Mesendoderm (in vitro differentiated cells): Measurements from ENCODE around the gene HOATZ.

ENCODE experiments used
- DNase-seq: peaks from one replicate; pipeline ENCODE4 v3.0.0; 2013
- H2AK5ac ChIP-seq: 2 replicates; pipeline ENCODE4 v1.6.1; 2013; ENCODE audit warnings: low read length, inconsistent platforms
- H2BK120ac ChIP-seq: 2 replicates; pipeline ENCODE4 v1.6.1; 2013; ENCODE audit warnings: low read depth, mild to moderate bottlenecking, low read length, moderate library complexity, mixed read lengths
- H2BK15ac ChIP-seq: replicated peaks from 2 replicates; pipeline ENCODE4 v1.6.1; 2013; ENCODE audit warnings: low read depth, mild to moderate bottlenecking, moderate library complexity
- H2BK5ac ChIP-seq: 2 replicates; pipeline ENCODE4 v1.6.1; 2013; ENCODE audit warnings: low read length, inconsistent platforms
- H3K18ac ChIP-seq: 2 replicates; pipeline ENCODE4 v1.6.1; 2013; ENCODE audit warnings: mild to moderate bottlenecking, low read length, mixed read lengths
- H3K23ac ChIP-seq: one replicate; pipeline ENCODE4 v1.6.1; 2013; ENCODE audit warnings: low read length
- H3K27ac ChIP-seq: 2 replicates; pipeline ENCODE4 v1.5.1; 2013; ENCODE audit warnings: low read depth, mild to moderate bottlenecking, inconsistent platforms, low read length, moderate library complexity
- H3K27me3 ChIP-seq: 2 replicates; pipeline ENCODE4 v1.6.1; 2013; ENCODE audit warnings: low read length, control low read depth, mild to moderate bottlenecking, inconsistent platforms; ENCODE audit not compliant: insufficient read depth, poor library complexity
- H3K36me3 ChIP-seq: 2 replicates; pipeline ENCODE4 v1.6.1; 2013; ENCODE audit warnings: low read length, inconsistent platforms; ENCODE audit not compliant: control insufficient read depth, insufficient read depth
- H3K4ac ChIP-seq: one replicate; pipeline ENCODE4 v1.6.1; 2013; ENCODE audit warnings: low read depth, mild to moderate bottlenecking, low read length, moderate library complexity
- H3K4me1 ChIP-seq: 2 replicates; pipeline ENCODE4 v1.6.1; 2013; ENCODE audit warnings: low read depth, low read length, inconsistent platforms; ENCODE audit not compliant: control insufficient read depth
- H3K4me2 ChIP-seq: 2 replicates; pipeline ENCODE4 v1.6.1; 2013; ENCODE audit warnings: low read length
- H3K4me3 ChIP-seq: 2 replicates; pipeline ENCODE4 v1.5.1; 2013; ENCODE audit warnings: mild to moderate bottlenecking, low read length
- H3K56ac ChIP-seq: one replicate; pipeline ENCODE4 v1.6.1; 2013; ENCODE audit warnings: low read length
- H3K79me1 ChIP-seq: 2 replicates; pipeline ENCODE4 v1.6.1; 2013; ENCODE audit warnings: low read length, inconsistent platforms
- H3K79me2 ChIP-seq: 2 replicates; pipeline ENCODE4 v1.6.1; 2013; ENCODE audit warnings: mild to moderate bottlenecking, low read length; ENCODE audit not compliant: control insufficient read depth, insufficient read depth
- H3K9ac ChIP-seq: 2 replicates; pipeline ENCODE4 v1.6.1; 2013; ENCODE audit warnings: low read length, inconsistent platforms
- H4K5ac ChIP-seq: one replicate; pipeline ENCODE4 v1.6.1; 2013; ENCODE audit warnings: low read length
- H4K8ac ChIP-seq: one replicate; pipeline ENCODE4 v1.6.1; 2013; ENCODE audit warnings: low read depth, mild to moderate bottlenecking, control low read depth, low read length, moderate library complexity
- WGBS: extraction: QIAGEN DNeasy Blood & Tissue Kit; methylation state at CpG from one replicate; pipeline ENCODE4 v1.1.7; 2013; ENCODE audit warnings: low lambda C conversion rate, missing lambda C conversion rate; ENCODE audit not compliant: insufficient coverage; ENCODE audit errors: extremely low coverage; 5-methylcytosine and 5-hydroxymethylcytosine counted together

Gene HOATZ

DNA sequence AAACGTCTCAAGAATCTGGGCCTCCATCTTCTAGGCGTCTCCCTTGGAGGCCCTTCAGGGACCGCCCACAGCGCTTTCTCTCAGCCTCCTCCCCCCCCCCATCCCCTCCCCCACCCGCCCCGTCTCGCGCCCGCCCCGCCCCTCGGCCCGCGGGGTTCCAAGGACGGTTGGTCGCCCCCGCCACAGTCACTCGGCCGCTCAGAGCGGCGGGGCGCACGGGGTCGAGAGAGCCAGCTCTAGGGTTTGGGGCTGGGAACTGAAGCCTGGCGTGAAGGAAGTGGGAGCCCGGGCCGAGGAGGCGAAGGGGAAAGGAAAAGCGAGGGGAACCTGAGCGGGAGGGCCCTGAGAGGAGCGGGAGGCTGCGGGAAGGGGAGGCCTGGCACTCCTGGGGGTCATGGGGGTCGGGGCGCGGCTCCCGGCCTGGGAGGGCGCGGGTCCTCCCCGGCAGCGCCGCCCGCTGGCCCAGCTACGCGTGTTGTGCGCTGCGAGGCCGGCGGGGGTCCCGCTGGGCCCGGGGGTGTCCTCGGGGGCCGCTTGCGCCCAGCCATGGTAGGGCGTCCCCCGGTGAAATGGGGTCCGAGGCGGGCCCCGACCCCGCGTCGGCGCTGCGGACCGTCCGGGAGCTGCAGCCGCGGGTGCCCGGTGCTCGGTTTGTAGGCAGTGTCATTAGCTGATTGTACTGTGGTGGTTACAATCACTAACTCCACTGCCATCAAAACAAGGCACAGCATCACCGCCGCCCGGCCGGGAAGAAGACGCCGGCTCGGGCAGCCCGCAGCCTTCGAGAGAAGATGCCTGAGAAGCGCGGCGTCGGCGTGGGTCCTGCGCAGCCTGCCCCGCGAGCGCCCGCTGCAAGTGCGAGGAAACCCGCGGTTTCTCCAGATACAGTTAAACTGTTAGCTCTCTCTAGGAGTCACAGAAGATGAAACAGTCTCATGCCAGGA lies 2.0 kb upstream of the HOATZ start, which contains the start of gene BTG4:
BTG4 (minus strand) TSS at position 91 of the 944 bp plus-strand sequence. CDS start 13,610 bp downstream, outside the sequence.
- peaks cover 7% of the 10 kb centered on the region for H3K27me3 ChIP-seq
- peak; percentile 67 for DNase-seq

DNA sequence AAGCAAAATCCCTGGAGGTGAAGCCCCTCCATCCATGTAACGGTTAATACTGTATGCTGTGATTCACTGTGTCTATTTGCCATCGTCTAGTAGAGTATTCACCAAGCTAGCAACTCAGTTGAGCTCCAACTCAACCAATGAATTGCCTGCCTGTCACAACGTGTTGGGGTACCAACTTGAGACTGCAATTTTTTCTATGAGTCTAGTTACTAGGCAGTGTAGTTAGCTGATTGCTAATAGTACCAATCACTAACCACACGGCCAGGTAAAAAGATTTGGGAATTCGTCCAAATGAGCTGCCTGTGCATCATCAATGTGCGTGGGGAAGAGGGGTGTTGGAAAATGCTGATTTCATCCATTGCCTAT lies 1.4 kb upstream of the HOATZ start:
- Histone ChIP-seq H3K36me3 (no peaks in the 10 kb centered on the region), H3K4me1 (no peaks in the 10 kb centered on the region), H3K56ac (no peak overlapping the region), H3K4ac (no peak overlapping the region), H4K8ac (no peak overlapping the region), H2BK5ac (no peak overlapping the region), H4K5ac (no peak overlapping the region), H3K9ac (no peak overlapping the region), H3K4me2 (no peak overlapping the region), H3K27me3 (peaks cover 7% of the 10 kb centered on the region), H2BK120ac (no peak overlapping the region), H3K23ac (no peak overlapping the region), H2AK5ac (no peak overlapping the region), H3K18ac (no peak overlapping the region), H3K27ac (no peak overlapping the region), H3K4me3 (no peak overlapping the region), H3K79me1 (no peaks in the 10 kb centered on the region), H3K79me2 (no peaks in the 10 kb centered on the region), H2BK15ac (no peak overlapping the region)
- no CpG with 5 or more reads among the region's 6 CpGs for WGBS
- no peak for DNase-seq

More for the DNA sequence above, 2.0 kb upstream of the HOATZ start, which contains the start of gene BTG4:
- H4K8ac ChIP-seq, result no peak within 1 kb of the TSS
- H2BK120ac ChIP-seq, result no peak within 1 kb of the TSS
- H3K4ac ChIP-seq, result no peak within 1 kb of the TSS
- no peak within 1 kb of the TSS for H3K23ac ChIP-seq
- H2AK5ac ChIP-seq, result no peak within 1 kb of the TSS
- peak within 1 kb of the TSS; percentile 42 for H3K4me3 ChIP-seq
- no peak within 1 kb of the TSS for H3K27ac ChIP-seq
- H3K4me1 ChIP-seq, result no peaks in the 10 kb centered on the region
- peak within 1 kb of the TSS; percentile 89 for H3K56ac ChIP-seq
- no peaks in the 10 kb centered on the region for H3K36me3 ChIP-seq
- peak within 1 kb of the TSS; percentile 71 for H3K9ac ChIP-seq
- H3K4me2 ChIP-seq, result peak within 1 kb of the TSS; percentile 83
- H4K5ac ChIP-seq, result no peak within 1 kb of the TSS
- no CpG with 5 or more reads among the region's 90 CpGs for WGBS
- H3K18ac ChIP-seq, result peak within 1 kb of the TSS; percentile 65
- H3K79me1 ChIP-seq, result no peaks in the 10 kb centered on the region
- no peak within 1 kb of the TSS for H2BK5ac ChIP-seq
- H3K79me2 ChIP-seq, result no peaks in the 10 kb centered on the region
- no peak within 1 kb of the TSS for H2BK15ac ChIP-seq

DNA sequence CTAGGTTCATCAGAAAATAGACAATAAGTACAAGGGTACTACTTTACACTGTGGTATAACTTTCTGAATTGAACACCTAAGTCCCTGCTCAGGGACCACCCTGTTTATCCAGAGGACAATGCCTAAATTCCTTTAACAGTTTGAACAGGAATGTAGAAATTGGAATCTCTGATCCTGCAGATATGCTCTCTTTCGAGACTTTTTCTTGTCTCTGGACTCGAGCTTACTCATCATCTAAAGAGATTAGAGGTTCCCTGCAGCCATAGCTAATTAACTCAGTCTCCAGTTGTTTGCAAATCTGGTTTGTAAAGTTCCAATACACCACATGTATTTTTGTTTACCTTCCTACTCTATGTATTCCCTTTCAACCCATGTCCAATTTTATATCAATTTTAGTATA lies 1.0 kb downstream of the HOATZ start:
- DNase-seq, result peak; percentile 58
- Histone ChIP-seq H3K27me3 (peaks cover 7% of the 10 kb centered on the region), H3K4me3 (no peak overlapping the region), H2BK120ac (no peak overlapping the region), H3K9ac (no peak overlapping the region), H3K79me1 (no peaks in the 10 kb centered on the region), H2BK5ac (no peak overlapping the region), H3K36me3 (no peaks in the 10 kb centered on the region), H3K23ac (no peak overlapping the region), H3K4ac (no peak overlapping the region), H3K56ac (no peak overlapping the region), H3K4me2 (no peak overlapping the region), H2AK5ac (no peak overlapping the region), H4K5ac (no peak overlapping the region), H3K79me2 (no peaks in the 10 kb centered on the region), H2BK15ac (no peak overlapping the region), H3K4me1 (no peaks in the 10 kb centered on the region), H4K8ac (no peak overlapping the region), H3K27ac (no peak overlapping the region), H3K18ac (no peak overlapping the region)
- no CpG with 5 or more reads among the region's 2 CpGs for WGBS

DNA sequence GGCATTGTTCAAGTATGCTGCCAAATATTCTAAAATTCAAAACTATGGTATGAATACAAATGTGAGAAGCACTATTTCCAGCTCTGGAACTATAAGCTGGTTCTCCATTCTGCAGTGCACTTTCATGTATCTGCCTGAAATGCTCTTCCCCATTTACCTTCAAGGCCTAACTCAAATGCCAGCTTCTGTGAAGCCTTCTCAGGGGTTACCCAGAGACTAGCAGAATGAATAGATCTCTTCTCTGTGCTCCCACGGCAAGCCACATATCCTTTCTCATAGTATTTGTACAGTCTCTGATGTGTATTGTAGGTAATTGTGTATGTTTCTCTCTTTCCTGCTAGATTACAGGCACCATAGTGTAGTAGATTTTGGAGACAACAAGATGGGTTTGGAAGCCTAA lies 4.1 kb downstream of the HOATZ start:
- Histone ChIP-seq H2AK5ac (no peak overlapping the region), H3K79me1 (no peaks in the 10 kb centered on the region), H3K36me3 (no peaks in the 10 kb centered on the region), H3K27ac (no peak overlapping the region), H2BK120ac (no peak overlapping the region), H2BK15ac (no peak overlapping the region), H3K4me1 (no peaks in the 10 kb centered on the region), H4K8ac (no peak overlapping the region), H3K56ac (no peak overlapping the region), H3K79me2 (no peaks in the 10 kb centered on the region), H3K9ac (no peak overlapping the region), H4K5ac (no peak overlapping the region), H3K27me3 (peaks cover 2% of the 10 kb centered on the region), H3K23ac (no peak overlapping the region), H3K4me3 (no peak overlapping the region), H3K18ac (no peak overlapping the region), H2BK5ac (no peak overlapping the region), H3K4ac (no peak overlapping the region), H3K4me2 (no peak overlapping the region)
- no CpG with 5 or more reads among the region's 1 CpG for WGBS
- no peak for DNase-seq

DNA sequence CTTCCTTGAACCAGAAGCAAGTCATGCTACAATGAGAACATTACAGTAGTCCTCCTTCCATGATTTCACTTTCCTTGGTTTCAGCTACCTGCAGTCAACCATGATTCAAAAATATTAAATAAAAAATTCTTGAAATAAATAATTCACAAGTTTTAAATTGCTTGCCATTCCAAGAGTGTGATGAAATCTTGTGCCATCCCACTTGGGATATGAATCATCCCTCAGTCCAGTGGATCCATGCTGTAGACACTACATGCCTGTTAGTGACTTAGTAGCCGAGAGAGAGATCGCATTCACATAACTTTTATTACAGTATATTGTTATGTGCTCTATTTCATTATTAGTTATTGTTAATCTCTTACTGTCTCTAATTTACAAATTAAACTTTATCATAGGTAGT lies 6.0 kb downstream of the HOATZ start:
- Histone ChIP-seq H3K36me3 (no peaks in the 10 kb centered on the region), H3K27me3 (no peaks in the 10 kb centered on the region), H2BK5ac (no peak overlapping the region), H3K23ac (no peak overlapping the region), H3K79me2 (no peaks in the 10 kb centered on the region), H2AK5ac (no peak overlapping the region), H3K18ac (no peak overlapping the region), H3K79me1 (no peaks in the 10 kb centered on the region), H3K56ac (no peak overlapping the region), H3K4me1 (no peaks in the 10 kb centered on the region), H3K4me2 (no peak overlapping the region), H3K9ac (no peak overlapping the region), H4K5ac (no peak overlapping the region), H3K27ac (no peak overlapping the region), H3K4me3 (no peak overlapping the region), H3K4ac (no peak overlapping the region), H4K8ac (no peak overlapping the region), H2BK15ac (no peak overlapping the region), H2BK120ac (no peak overlapping the region)
- no peak for DNase-seq
- WGBS, result no CpG with 5 or more reads among the region's 2 CpGs
